CD14-positive monocyte (primary cell): ENCODE results near the gene EXOC2. TPM values are rescaled to one million over a fixed set of nuclear protein-coding genes. Genes with fewer than 3 reads are reported as not detected.

Source experiments
- DNase-seq, 3 donors: peaks; one replicate each; pipeline ENCODE4 v3.0.0-alpha.2; 2011 to 2022
- H2AFZ ChIP-seq: 2 replicates; pipeline ENCODE4 v1.6.0; 2012; ENCODE audit warnings: mild to moderate bottlenecking, low read depth, low read length, inconsistent platforms; ENCODE audit not compliant: insufficient read depth, poor library complexity, severe bottlenecking
- H3K27ac ChIP-seq, 2 donors: 1 replicate in 1 of 2; 2 replicates in 1 of 2; pipeline ENCODE4 v1.5.1; 2012 to 2013; ENCODE audit warnings: low read length in 2 of 2, control low read depth in 1 of 2, inconsistent platforms in 1 of 2, low read depth in 1 of 2, mild to moderate bottlenecking in 1 of 2
- H3K27me3 ChIP-seq, 2 donors: one replicate each; pipeline versions ENCODE4 v1.6.0 to v1.6.1; 2011 to 2013; ENCODE audit warnings: low read length in 2 of 2; ENCODE audit not compliant: control insufficient read depth in 2 of 2, insufficient read depth in 2 of 2
- H3K36me3 ChIP-seq, 2 donors: replicated peaks in 1 of 2; 1 replicate in 1 of 2; 2 replicates in 1 of 2; pipeline versions ENCODE4 v1.5.1 to v1.6.1; 2012 to 2013; ENCODE audit warnings: low read length in 2 of 2, control low read depth in 1 of 2, inconsistent platforms in 1 of 2, mild to moderate bottlenecking in 1 of 2; ENCODE audit not compliant: insufficient read depth in 2 of 2, control insufficient read depth in 1 of 2
- H3K4me1 ChIP-seq, 2 donors: 1 replicate in 1 of 2; 2 replicates in 1 of 2; pipeline versions ENCODE4 v1.5.1 to v1.6.1; 2012 to 2013; ENCODE audit warnings: low read length in 2 of 2, control low read depth in 1 of 2, inconsistent platforms in 1 of 2, mild to moderate bottlenecking in 1 of 2, moderate library complexity in 1 of 2; ENCODE audit not compliant: insufficient read depth in 2 of 2, control insufficient read depth in 1 of 2
- H3K4me2 ChIP-seq: replicated peaks from 2 replicates; pipeline ENCODE3; 2012; ENCODE audit warnings: low read length, moderate library complexity, mild to moderate bottlenecking; ENCODE audit not compliant: poor library complexity, severe bottlenecking; ENCODE audit errors: extremely low read depth
- H3K4me3 ChIP-seq, 3 experiments: fragments of 200-600 bp in 1 of 3; sonication (generic) in 1 of 3; replicated peaks in 1 of 3; 1 replicate in 2 of 3; 2 replicates in 1 of 3; pipeline ENCODE4 v1.5.1; 2011 to 2013; ENCODE audit warnings: low read length in 3 of 3, mild to moderate bottlenecking in 3 of 3, control low read depth in 2 of 3, low read depth in 2 of 3, inconsistent platforms in 1 of 3, moderate library complexity in 1 of 3
- H3K79me2 ChIP-seq: 2 replicates; pipeline ENCODE4 v1.6.0; 2012; ENCODE audit warnings: mild to moderate bottlenecking, control low read depth, inconsistent platforms, low read length, moderate library complexity; ENCODE audit not compliant: insufficient read depth
- H3K9ac ChIP-seq: 2 replicates; pipeline ENCODE4 v1.6.0; 2017; ENCODE audit warnings: low read length, mild to moderate bottlenecking; ENCODE audit not compliant: insufficient read depth, poor library complexity, severe bottlenecking
- H3K9me3 ChIP-seq, 2 donors: replicated peaks in 1 of 2; 1 replicate in 1 of 2; 2 replicates in 1 of 2; pipeline versions ENCODE4 v1.5.1 to v1.6.1; 2012 to 2013; ENCODE audit warnings: low read length in 2 of 2, control low read depth in 1 of 2; ENCODE audit not compliant: control insufficient read depth in 1 of 2, insufficient read depth in 1 of 2
- H4K20me1 ChIP-seq: 2 replicates; pipeline ENCODE4 v1.6.0; 2012; ENCODE audit warnings: mild to moderate bottlenecking, low read length, control low read depth, moderate library complexity; ENCODE audit not compliant: insufficient read depth
- H3K27ac Mint-ChIP-seq, 7 donors: one replicate each; pipeline ENCODE4 v1.8.0; 2020; ENCODE audit warnings: mild to moderate bottlenecking in 7 of 7, mixed read lengths in 7 of 7, moderate library complexity in 6 of 7, inconsistent platforms in 2 of 7
- H3K27me3 Mint-ChIP-seq, 3 donors: one replicate each; pipeline ENCODE4 v1.8.0; 2021 to 2022; ENCODE audit warnings: low read depth in 3 of 3, mild to moderate bottlenecking in 3 of 3, mixed read lengths in 3 of 3, moderate library complexity in 3 of 3, inconsistent platforms in 1 of 3
- H3K36me3 Mint-ChIP-seq, 2 donors: one replicate each; pipeline ENCODE4 v1.8.0; 2020; ENCODE audit warnings: mixed read lengths in 2 of 2, inconsistent platforms in 1 of 2, mild to moderate bottlenecking in 1 of 2
- H3K4me1 Mint-ChIP-seq: one replicate; pipeline ENCODE4 v1.8.0; 2020; ENCODE audit warnings: mild to moderate bottlenecking, mixed read lengths
- H3K4me3 Mint-ChIP-seq, 2 donors: one replicate each; pipeline ENCODE4 v1.8.0; 2020; ENCODE audit warnings: mild to moderate bottlenecking in 2 of 2, mixed read lengths in 2 of 2, moderate library complexity in 1 of 2
- H3K9me3 Mint-ChIP-seq, 7 donors: one replicate each; pipeline ENCODE4 v1.8.0; 2020 to 2022; ENCODE audit warnings: mixed read lengths in 7 of 7, mild to moderate bottlenecking in 6 of 7, moderate library complexity in 6 of 7, inconsistent platforms in 2 of 7
- CTCF ChIP-seq: fragments of 200-600 bp; IDR thresholded peaks from one replicate; pipeline ENCODE4 v1.8.0; 2022; ENCODE audit warnings: antibody characterized with exemption, mild to moderate bottlenecking
- WGBS: methylation state at CpG from one replicate; pipeline ENCODE4 v1.1.5; 2013; ENCODE audit warnings: missing lambda C conversion rate; ENCODE audit not compliant: insufficient coverage; 5-methylcytosine and 5-hydroxymethylcytosine counted together
- intact Hi-C, 2 donors: fragments of 100-400 bp; cut with micrococcal nuclease; formaldehyde crosslinking; loops; one replicate each; pipeline versions ENCODE4 v1.15.0 to v1.15.1; 2023
- polyA plus RNA-seq, 3 donors: library from polyadenylated mRNA; depleted of rRNA in 1 of 3; unstranded in 2 of 3; stranded (reverse) in 1 of 3; fragments of 300-500 nt in 2 of 3; fragments of >200 nt in 1 of 3; fragmentation: Illumina TruSeq in 2 of 3; gene quantifications; 1 replicate in 2 of 3; 2 replicates in 1 of 3; pipeline ENCODE4 v1.2.3, GENCODE V29; 2012 to 2021

The EXOC2 gene
- polyA plus RNA-seq, 3 donors: 7.5 to 15.5 (median 12.0) TPM

- H2AFZ ChIP-seq: no peak overlapping the region
- no peak overlapping the region for H3K4me2 ChIP-seq
- H3K79me2 ChIP-seq: no peaks in the 10 kb centered on the region
- H3K27ac Mint-ChIP-seq: no peak overlapping the region
- no peak overlapping the region for H3K4me3 ChIP-seq
- no peaks in the 10 kb centered on the region for H3K27me3 Mint-ChIP-seq
- no peak overlapping the region for H3K9ac ChIP-seq
- no peak overlapping the region for H3K4me3 Mint-ChIP-seq
- no peaks in the 10 kb centered on the region for H3K9me3 ChIP-seq
- no peak for TF ChIP-seq CTCF
- H3K4me1 ChIP-seq: no peaks in the 10 kb centered on the region
- intact Hi-C loops: no loop called here
- H3K27ac ChIP-seq: no peak overlapping the region
- H3K4me1 Mint-ChIP-seq: peaks cover 6% of the 10 kb centered on the region
- H3K9me3 Mint-ChIP-seq: peaks cover 0 to 3% (median 0%) of the 10 kb centered on the region in 7 donors
- 51% methylated on average over 9 of the region's 9 CpGs for WGBS
- H4K20me1 ChIP-seq: no peaks in the 10 kb centered on the region
- peaks cover 38 to 39% of the 10 kb centered on the region in 2 donors for H3K36me3 Mint-ChIP-seq
- no peak for DNase-seq
- peaks cover 11 to 29% of the 10 kb centered on the region in 2 donors for H3K36me3 ChIP-seq
- no peaks in the 10 kb centered on the region for H3K27me3 ChIP-seq
These were observed 194.1 kb downstream of the EXOC2 start for GRCh38 chr6:498795-499231.

GRCh38 chr6:497258-497657, 195.7 kb downstream of the EXOC2 start:
- Histone ChIP-seq H2AFZ (no peak overlapping the region), H3K4me1 (no peaks in the 10 kb centered on the region), H3K27me3 (no peaks in the 10 kb centered on the region), H4K20me1 (no peaks in the 10 kb centered on the region), H3K9me3 (no peaks in the 10 kb centered on the region), H3K9ac (no peak overlapping the region), H3K4me3 (no peak overlapping the region), H3K36me3 (peaks cover 11 to 28% of the 10 kb centered on the region in 2 donors), H3K27ac (no peak overlapping the region), H3K79me2 (no peaks in the 10 kb centered on the region), H3K4me2 (no peak overlapping the region)
- Mint-ChIP-seq H3K4me1 (peaks cover 4% of the 10 kb centered on the region), H3K36me3 (peaks cover 46 to 49% of the 10 kb centered on the region in 2 donors), H3K4me3 (no peak overlapping the region), H3K27me3 (no peaks in the 10 kb centered on the region), H3K9me3 (no peaks in the 10 kb centered on the region), H3K27ac (no peak overlapping the region)
- intact Hi-C loops: no loop called here
- TF ChIP-seq CTCF: no peak
- no peak for DNase-seq
- no CpG with 5 or more reads among the region's 2 CpGs for WGBS
